GM23338 (cell line): Measurements from ENCODE around the gene PAK1. TPM values are rescaled to one million over a fixed set of nuclear protein-coding genes. Genes with fewer than 3 reads are reported as not detected.

ENCODE experiments used
- CREB1 ChIP-seq: fragments of 250-450 bp; sonication (Bioruptor Pico); IDR thresholded peaks from 2 replicates; pipeline ENCODE4 v1.5.0; 2020; ENCODE audit warnings: low read depth, mild to moderate bottlenecking, moderate library complexity
- POLR2AphosphoS5 ChIP-seq: IDR thresholded peaks from 2 replicates; pipeline ENCODE4 v1.6.1; 2016; ENCODE audit warnings: antibody characterized with exemption, low read depth
- REST ChIP-seq: IDR thresholded peaks from one replicate; pipeline ENCODE4 v1.6.1; 2018; ENCODE audit warnings: antibody characterized with exemption; ENCODE audit not compliant: unreplicated experiment
- ZNF114 ChIP-seq: fragments of 250-450 bp; sonication (Bioruptor Pico); IDR thresholded peaks from 2 replicates; pipeline ENCODE4 v1.5.0; 2020; ENCODE audit warnings: mild to moderate bottlenecking, moderate library complexity
- ZNF462 ChIP-seq: fragments of 250-450 bp; sonication (Bioruptor Pico); IDR thresholded peaks from 2 replicates; pipeline ENCODE4 v1.5.0; 2020; ENCODE audit warnings: mild to moderate bottlenecking, moderate library complexity
- polyA plus RNA-seq: library from polyadenylated mRNA; unstranded; fragments of >200 nt; fragmentation: Nextera tagmentation; extraction: Ambion mirVana; gene quantifications from 2 replicates; pipeline ENCODE4 v1.2.1, GENCODE V29; 2016
- total RNA-seq: library from RNA; depleted of rRNA; stranded (reverse); fragments of >200 nt; shearing (Covaris generic); gene quantifications from 2 replicates; pipeline ENCODE4 v1.2.3, GENCODE V29; 2014

Gene PAK1
- total and polyA plus RNA-seq, 2 experiments from 2014 or later = 102 to 175 TPM

GRCh38 chr11:77347948-77348347 is 125.9 kb downstream of the PAK1 start (continued):
- TF ChIP-seq ZNF462 (no peak), CREB1 (CRISPR knock-in tag) (no peak), ZNF114 (CRISPR knock-in tag) (no peak), POLR2AphosphoS5 (no peak), REST (no peak)
